ENCODE measurements around the gene MED1. TPM values are rescaled to one million over a fixed set of nuclear protein-coding genes. Genes with fewer than 3 reads are reported as not detected.
A peak's percentile ranks its signal among the peaks of the same experiment; 100 is the strongest.

The MED1 gene
- total RNA-seq, 6 experiments from 2014 or later, result 9.7 to 14.1 (median 13.2) TPM

- no peak for TF ChIP-seq CTCF (IDR thresholded peaks at IDR 0.05)
- no peak for TF ChIP-seq POLR2A (IDR thresholded peaks at IDR 0.05)
- DNase-seq (peak in 2 of 3 donors; percentile 46 to 57), ATAC-seq (no peak)
- Histone ChIP-seq H3K36me3 (peaks cover 0 to 6% (median 0%) of the 10 kb centered on the region in 4 donors), H3K4me3 (peak overlapping the region; percentile 76 to 97 (median 96)), H3K27ac (peak overlapping the region; percentile 95 to 99 (median 99)), H3K27me3 (no peaks in the 10 kb centered on the region), H3K4me1 (peaks cover 0 to 26% (median 10%) of the 10 kb centered on the region in 4 donors), H3K9me3 (no peaks in the 10 kb centered on the region)
- intact Hi-C loops (cut with DNase I), result no loop called here
- 0% methylated on average over 11 of the region's 28 CpGs for WGBS (ENCODE audit: insufficient coverage, low coverage, low lambda C conversion rate, missing lambda C conversion rate)
Observed at GRCh38 chr17:39462631-39463375, 11.7 kb upstream of the MED1 start.

- Histone ChIP-seq H3K36me3 (no peaks in the 10 kb centered on the region), H3K4me3 (peak overlapping the region; percentile 76 to 97 (median 96)), H3K9me3 (no peaks in the 10 kb centered on the region), H3K27ac (peak overlapping the region; percentile 95 to 99 (median 99)), H3K4me1 (peaks cover 0 to 26% (median 10%) of the 10 kb centered on the region in 4 donors), H3K27me3 (no peaks in the 10 kb centered on the region)
- WGBS (ENCODE audit: insufficient coverage, low coverage, low lambda C conversion rate, missing lambda C conversion rate), result 0% methylated on average over 26 of the region's 34 CpGs
- DNase-seq (peak in 2 of 3 donors; percentile 54 to 59), ATAC-seq (peak; percentile 26 to 41 (median 37))
- no peak for TF ChIP-seq POLR2A (IDR thresholded peaks at IDR 0.05)
- TF ChIP-seq CTCF (IDR thresholded peaks at IDR 0.05), result no peak
- intact Hi-C loops (cut with DNase I), result no loop called here
Observed at GRCh38 chr17:39461926-39462569, 11.0 kb upstream of the MED1 start.

DNA sequence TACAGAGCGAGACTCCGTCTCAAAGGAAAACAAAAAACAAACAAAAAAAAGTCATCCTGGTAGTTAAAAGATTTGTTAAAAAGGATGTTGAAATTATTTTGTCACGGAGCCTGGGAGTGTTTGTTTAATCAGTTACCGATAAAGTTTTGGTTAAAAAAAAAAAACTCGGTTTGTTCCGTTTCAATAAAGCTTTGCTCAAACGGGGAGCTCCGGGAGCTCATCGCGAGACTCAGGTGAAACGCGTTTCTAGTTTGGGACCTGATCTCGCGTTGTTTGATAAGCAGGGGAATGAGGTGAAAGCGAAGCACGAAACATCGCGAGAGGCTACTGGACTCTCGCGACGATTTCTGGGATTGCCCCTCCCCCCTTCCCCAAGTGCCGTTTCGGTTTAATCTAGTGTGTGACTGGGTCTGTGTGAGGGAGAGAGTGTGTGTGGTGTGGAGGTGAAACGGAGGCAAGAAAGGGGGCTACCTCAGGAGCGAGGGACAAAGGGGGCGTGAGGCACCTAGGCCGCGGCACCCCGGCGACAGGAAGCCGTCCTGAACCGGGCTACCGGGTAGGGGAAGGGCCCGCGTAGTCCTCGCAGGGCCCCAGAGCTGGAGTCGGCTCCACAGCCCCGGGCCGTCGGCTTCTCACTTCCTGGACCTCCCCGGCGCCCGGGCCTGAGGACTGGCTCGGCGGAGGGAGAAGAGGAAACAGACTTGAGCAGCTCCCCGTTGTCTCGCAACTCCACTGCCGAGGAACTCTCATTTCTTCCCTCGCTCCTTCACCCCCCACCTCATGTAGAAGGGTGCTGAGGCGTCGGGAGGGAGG is 10.3 kb upstream of the MED1 start, which contains the start of gene CDK12:
Gene CDK12 (plus strand): TSS at position 374 of the 813 bp plus-strand sequence. CDS start 586 bp downstream, outside the sequence.
- DNase-seq (peak; percentile 90 to 97 (median 94)), ATAC-seq (peak; percentile 92 to 93 (median 92))
- peak within 1 kb of the TSS; percentile 95 to 99 (median 99) for H3K27ac ChIP-seq
- peaks cover 0 to 26% (median 10%) of the 10 kb centered on the region in 4 donors for H3K4me1 ChIP-seq
- H3K36me3 ChIP-seq, result no peaks in the 10 kb centered on the region
- TF ChIP-seq POLR2A (IDR thresholded peaks at IDR 0.05) (peak; percentile 85), CTCF (IDR thresholded peaks at IDR 0.05) (no peak)
- peak within 1 kb of the TSS; percentile 76 to 97 (median 96) for H3K4me3 ChIP-seq
- under 1% methylated on average over 24 of the region's 51 CpGs for WGBS (ENCODE audit: insufficient coverage, low coverage, low lambda C conversion rate, missing lambda C conversion rate)
- no peaks in the 10 kb centered on the region for H3K9me3 ChIP-seq
- intact Hi-C loops (cut with DNase I), result no loop called here
- no peaks in the 10 kb centered on the region for H3K27me3 ChIP-seq

- WGBS (ENCODE audit: insufficient coverage, low coverage, low lambda C conversion rate, missing lambda C conversion rate), result 82% methylated on average over 2 of the region's 4 CpGs
Observed at GRCh38 chr17:39455919-39456318, 4.9 kb upstream of the MED1 start.

More at GRCh38 chr17:39455919-39456318, 4.9 kb upstream of the MED1 start:
- H3K9me3 ChIP-seq, result no peaks in the 10 kb centered on the region
- ATAC-seq (no peak), DNase-seq (no peak)
- no peak overlapping the region for H3K4me3 ChIP-seq
- no peak for TF ChIP-seq CTCF (IDR thresholded peaks at IDR 0.05)
- TF ChIP-seq POLR2A (IDR thresholded peaks at IDR 0.05), result no peak
- intact Hi-C loops (cut with DNase I), result no loop called here
- H3K27ac ChIP-seq, result no peak overlapping the region
- no peaks in the 10 kb centered on the region for H3K36me3 ChIP-seq
- peaks cover 0 to 36% (median 11%) of the 10 kb centered on the region in 4 donors for H3K4me1 ChIP-seq
- H3K27me3 ChIP-seq, result no peaks in the 10 kb centered on the region

Measured in right lobe of liver (tissue), 6 donors.